A549 (cell line): ENCODE data around the gene CD99L2. TPM values are rescaled to one million over a fixed set of nuclear protein-coding genes. Genes with fewer than 3 reads are reported as not detected.

Experiments
- ATAC-seq, 2 experiments: fragments of 200-7000 bp in 1 of 2; fragments of >200 bp in 1 of 2; cut with Nextera tagmentation in 1 of 2; cut with Tn5 transposase in 1 of 2; 3 replicates each; pipeline versions ENCODE4 v1.8.0 to v1.9.1; 2018 to 2020; ENCODE audit warnings: mild to moderate bottlenecking in 1 of 2, moderate library complexity in 1 of 2
- CTCF ChIA-PET: fragments of 300-600 bp; sonication (Branson Sonifier 250); formaldehyde crosslinking; extraction: SDS; loops from one replicate; lab custom pipeline; 2021; ENCODE audit warnings: antibody characterized with exemption, inconsistent platforms; lab: Yijun Ruan, JAX
- POLR2A ChIA-PET: fragments of 350-600 bp; formaldehyde crosslinking; extraction: SDS; loops from one replicate; lab custom pipeline; 2021; ENCODE audit warnings: antibody characterized with exemption, inconsistent platforms; lab: Yijun Ruan, JAX
- DNase-seq, 2 experiments: peaks; one replicate each; pipeline versions ENCODE4 v3.0.0 to v3.0.0-alpha.2; 2011 to 2016; ENCODE audit warnings: low read depth in 1 of 2, low spot score in 1 of 2
- FAIRE-seq: peaks from 2 replicates; lab custom pipeline; 2011; peaks lifted over from hg19 to GRCh38; lab: Jason Lieb, UNC
- H3K27ac ChIP-seq, 2 experiments: fragments of >200 bp; sonication (Bioruptor Twin); formaldehyde crosslinking; 3 replicates each; pipeline ENCODE4 v1.5.1; 2016 to 2017
- H3K4me1 ChIP-seq: fragments of >200 bp; sonication (Bioruptor Twin); formaldehyde crosslinking; 3 replicates; pipeline ENCODE4 v1.6.1; 2016
- H3K4me2 ChIP-seq: fragments of >200 bp; sonication (Bioruptor Twin); formaldehyde crosslinking; 3 replicates; pipeline ENCODE4 v1.6.1; 2016
- H3K4me3 ChIP-seq: fragments of >200 bp; sonication (Bioruptor Twin); formaldehyde crosslinking; 3 replicates; pipeline ENCODE4 v1.5.1; 2016
- H3K9me3 ChIP-seq: fragments of >200 bp; sonication (Bioruptor Twin); formaldehyde crosslinking; 3 replicates; pipeline ENCODE4 v1.6.1; 2016
- CBX8 ChIP-seq: fragments of 200-600 bp; sonication (generic); IDR thresholded peaks from 2 replicates; pipeline ENCODE4 v1.6.1; 2016
- EHMT2 ChIP-seq: fragments of 200-600 bp; sonication (generic); IDR thresholded peaks from 2 replicates; pipeline ENCODE4 v1.6.1; 2016; ENCODE audit warnings: antibody characterized with exemption, low read depth, mild to moderate bottlenecking, moderate library complexity
- FOSL2 ChIP-seq, 2 experiments: fragments of 450-650 bp in 1 of 2; fragments of >200 bp in 1 of 2; sonication (Bioruptor Twin) in 1 of 2; formaldehyde crosslinking; IDR thresholded peaks; 2 replicates each; pipeline versions ENCODE4 v1.5.0 to v1.6.1; 2016 to 2020; ENCODE audit warnings: mild to moderate bottlenecking in 1 of 2, moderate library complexity in 1 of 2
- FOXS1 ChIP-seq: fragments of 250-450 bp; sonication (Bioruptor Pico); IDR thresholded peaks from 2 replicates; pipeline ENCODE4 v1.5.0; 2020; ENCODE audit warnings: mild to moderate bottlenecking, moderate library complexity
- HDAC2 ChIP-seq: fragments of 200-600 bp; sonication (generic); IDR thresholded peaks from 2 replicates; pipeline ENCODE4 v1.6.1; 2016
- HOXB13 ChIP-seq: fragments of 250-450 bp; sonication (Bioruptor Pico); IDR thresholded peaks from 2 replicates; pipeline ENCODE4 v1.5.0; 2020; ENCODE audit warnings: low read depth, mild to moderate bottlenecking, moderate library complexity
- NFE2L2 ChIP-seq: fragments of 150-350 bp; conservative IDR thresholded peaks from 2 replicates; pipeline ENCODE4 v1.6.1; 2014; ENCODE audit warnings: low read length
- NR3C1 ChIP-seq: fragments of >200 bp; sonication (Bioruptor Twin); formaldehyde crosslinking; IDR thresholded peaks from 3 replicates; pipeline ENCODE4 v1.6.1; 2017
- PHF8 ChIP-seq: fragments of 200-600 bp; sonication (generic); IDR thresholded peaks from 2 replicates; pipeline ENCODE4 v1.6.1; 2016; ENCODE audit warnings: low read depth, mild to moderate bottlenecking, antibody characterized with exemption, moderate library complexity, borderline replicate concordance
- POLR2AphosphoS2 ChIP-seq: conservative IDR thresholded peaks from 2 replicates; pipeline ENCODE4 v1.6.1; 2012; ENCODE audit warnings: low read length, improper control_type of control experiment, inconsistent platforms
- RAD21 ChIP-seq, 2 experiments: fragments of >200 bp in 1 of 2; sonication (Bioruptor Twin) in 1 of 2; formaldehyde crosslinking in 1 of 2; IDR thresholded peaks in 1 of 2; conservative IDR thresholded peaks in 1 of 2; 2 replicates in 1 of 2; 3 replicates in 1 of 2; pipeline ENCODE4 v1.6.1; 2012 to 2018; ENCODE audit warnings: inconsistent platforms in 1 of 2
- TP53 ChIP-seq: fragments of 250-450 bp; sonication (Bioruptor Pico); IDR thresholded peaks from 2 replicates; pipeline ENCODE4 v1.5.0; 2021; ENCODE audit warnings: mild to moderate bottlenecking, moderate library complexity
- ZSCAN20 ChIP-seq: fragments of 250-450 bp; sonication (Bioruptor Pico); IDR thresholded peaks from 2 replicates; pipeline ENCODE4 v1.8.0; 2022; ENCODE audit warnings: mild to moderate bottlenecking, moderate library complexity
- WGBS: methylation state at CpG from one replicate; pipeline ENCODE4 v1.1.6; 2017; ENCODE audit errors: missing lambda C conversion rate; 5-methylcytosine and 5-hydroxymethylcytosine counted together
- polyA plus RNA-seq, 4 experiments: library from polyadenylated mRNA; depleted of rRNA in 3 of 4; stranded (reverse); fragments of >200 nt; fragmentation: RNase III in 1 of 4; extraction: RNeasy Plus Mini Kit Qiagen cat#74134 plus additional on column Dnase treatment in 1 of 4; gene quantifications; 2 replicates in 3 of 4; 3 replicates in 1 of 4; pipeline ENCODE4 v1.2.3, GENCODE V29; 2011 to 2017
- TF ChIP-seq, protein P1 (sequence below): fragments of >200 bp; sonication (Bioruptor Twin); formaldehyde crosslinking; IDR thresholded peaks from 2 replicates; pipeline ENCODE4 v1.6.1; 2016
- TF ChIP-seq, protein P2 (sequence below): fragments of >200 bp; sonication (Bioruptor Twin); formaldehyde crosslinking; IDR thresholded peaks from 3 replicates; pipeline ENCODE4 v1.5.1; 2016

The CD99L2 gene
- polyA plus RNA-seq, 2 of the 4 experiments (the other 2 are of a cell fraction): 50.5 to 66.5 TPM

DNA sequence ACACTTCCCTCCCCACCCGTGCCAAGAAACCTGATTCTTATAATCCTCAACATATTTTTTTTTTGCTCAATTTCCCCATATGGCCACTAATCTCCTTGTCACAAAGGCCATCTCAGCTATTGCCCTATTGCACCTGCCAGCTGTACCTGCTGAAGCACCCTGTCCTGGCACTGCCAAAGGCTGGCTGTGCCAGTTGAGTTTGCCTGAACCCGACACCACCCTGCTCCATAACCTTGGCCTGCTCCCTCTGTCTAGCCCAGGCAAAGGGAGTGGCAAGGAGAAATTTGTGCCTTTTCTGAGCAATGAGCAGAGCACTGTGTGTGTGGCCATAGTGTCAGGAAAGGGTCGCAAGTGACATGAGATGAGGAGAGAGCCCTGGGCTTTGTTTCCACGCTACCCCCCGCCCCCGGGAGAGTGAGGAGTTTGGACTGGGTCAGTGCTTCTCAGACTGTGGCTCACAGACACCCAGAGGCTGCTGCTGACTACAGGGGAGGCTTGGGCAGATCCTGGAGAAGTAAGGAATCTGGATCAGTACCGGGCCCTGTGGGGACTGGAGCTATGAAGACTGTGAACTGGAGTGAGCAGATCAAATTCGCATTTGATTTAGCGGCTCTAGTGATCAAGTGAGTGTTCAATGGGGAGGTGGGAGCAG is 42.5 kb upstream of the CD99L2 start:
- peak in 1 of 2 experiments; percentile 19; a peak in 1 of 6 replicates for ATAC-seq
- no peaks in the 10 kb centered on the region for H3K9me3 ChIP-seq
- no peaks in the 10 kb centered on the region for H3K4me1 ChIP-seq
- ChIA-PET CTCF (no interaction called here), POLR2A (no interaction called here)
- H3K4me2 ChIP-seq: no peak overlapping the region
- DNase-seq: no peak
- no peak overlapping the region for H3K4me3 ChIP-seq
- H3K27ac ChIP-seq: no peak overlapping the region
- no peak for FAIRE-seq
- TF ChIP-seq NR3C1 (no peak), HDAC2 (no peak), FOXS1 (CRISPR knock-in tag) (no peak), POLR2AphosphoS2 (no peak), ZSCAN20 (no peak), NFE2L2 (no peak), PHF8 (no peak), CBX8 (no peak)
- TF ChIP-seq, protein P1, sequence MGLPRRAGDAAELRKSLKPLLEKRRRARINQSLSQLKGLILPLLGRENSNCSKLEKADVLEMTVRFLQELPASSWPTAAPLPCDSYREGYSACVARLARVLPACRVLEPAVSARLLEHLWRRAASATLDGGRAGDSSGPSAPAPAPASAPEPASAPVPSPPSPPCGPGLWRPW: no peak
- WGBS: 77% methylated on average over 9 of the region's 9 CpGs

DNA sequence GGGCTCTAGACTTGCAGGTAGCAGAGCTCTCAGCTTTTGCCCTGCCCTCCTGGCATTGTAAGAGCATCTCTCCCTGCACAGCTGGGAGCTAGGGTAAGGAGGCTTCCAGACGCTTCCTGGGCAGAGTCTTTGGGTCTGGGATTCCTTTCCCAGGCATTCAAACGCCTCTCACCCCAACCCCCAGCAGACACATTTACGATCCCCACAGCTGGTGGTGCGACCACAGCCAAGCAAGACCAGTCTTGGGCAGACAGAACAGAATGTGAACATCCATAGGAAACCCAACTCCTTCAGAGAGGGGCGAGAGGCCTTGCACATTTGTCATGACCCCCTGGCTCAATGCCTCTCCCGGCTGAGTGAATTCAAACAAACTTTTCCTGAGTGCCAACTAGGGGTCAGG is 38.1 kb upstream of the CD99L2 start:
- Histone ChIP-seq H3K4me1 (peaks cover 22% of the 10 kb centered on the region), H3K4me3 (no peak overlapping the region), H3K4me2 (no peak overlapping the region), H3K9me3 (no peaks in the 10 kb centered on the region), H3K27ac (peak overlapping the region in 1 of 2 experiments; percentile 26; a peak in 1 of 6 replicates)
- 82% methylated on average over 6 of the region's 6 CpGs for WGBS
- ChIA-PET POLR2A (no interaction called here), CTCF (interaction anchor here (0.9 to 1.7 kb wide), 3 partner anchors 9 to 169 kb away, joined by 3 to 6 read pairs (median 3); no protein-coding TSS in a partner anchor)
- TF ChIP-seq HOXB13 (CRISPR knock-in tag) (no peak), HDAC2 (no peak)
- TF ChIP-seq, protein P2, sequence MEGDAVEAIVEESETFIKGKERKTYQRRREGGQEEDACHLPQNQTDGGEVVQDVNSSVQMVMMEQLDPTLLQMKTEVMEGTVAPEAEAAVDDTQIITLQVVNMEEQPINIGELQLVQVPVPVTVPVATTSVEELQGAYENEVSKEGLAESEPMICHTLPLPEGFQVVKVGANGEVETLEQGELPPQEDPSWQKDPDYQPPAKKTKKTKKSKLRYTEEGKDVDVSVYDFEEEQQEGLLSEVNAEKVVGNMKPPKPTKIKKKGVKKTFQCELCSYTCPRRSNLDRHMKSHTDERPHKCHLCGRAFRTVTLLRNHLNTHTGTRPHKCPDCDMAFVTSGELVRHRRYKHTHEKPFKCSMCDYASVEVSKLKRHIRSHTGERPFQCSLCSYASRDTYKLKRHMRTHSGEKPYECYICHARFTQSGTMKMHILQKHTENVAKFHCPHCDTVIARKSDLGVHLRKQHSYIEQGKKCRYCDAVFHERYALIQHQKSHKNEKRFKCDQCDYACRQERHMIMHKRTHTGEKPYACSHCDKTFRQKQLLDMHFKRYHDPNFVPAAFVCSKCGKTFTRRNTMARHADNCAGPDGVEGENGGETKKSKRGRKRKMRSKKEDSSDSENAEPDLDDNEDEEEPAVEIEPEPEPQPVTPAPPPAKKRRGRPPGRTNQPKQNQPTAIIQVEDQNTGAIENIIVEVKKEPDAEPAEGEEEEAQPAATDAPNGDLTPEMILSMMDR: no peak
- no peak for FAIRE-seq
- no peak for DNase-seq
- no peak for ATAC-seq

DNA sequence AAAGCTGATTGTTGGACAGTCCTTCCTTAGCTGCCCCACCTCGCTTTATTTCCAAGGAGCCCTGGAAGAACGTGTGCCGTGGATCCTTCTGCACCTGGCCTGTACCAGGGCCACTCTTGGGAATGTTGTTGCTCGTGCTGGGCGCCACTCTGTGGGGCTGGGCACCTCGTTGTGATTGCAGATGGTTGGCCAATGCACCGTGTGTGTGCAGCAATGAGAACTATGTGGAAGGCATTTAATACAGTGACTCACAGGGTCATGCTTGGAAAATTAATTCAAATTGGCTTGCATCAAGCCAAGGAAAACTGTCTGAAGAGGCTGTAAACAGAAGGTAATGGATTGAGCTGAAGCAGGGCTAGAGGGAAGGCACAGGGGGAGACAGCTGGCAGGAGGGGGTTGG is 37.0 kb upstream of the CD99L2 start:
- Histone ChIP-seq H3K4me1 (peaks cover 22% of the 10 kb centered on the region), H3K27ac (peak overlapping the region; percentile 30 to 80; a peak in 5 of 6 replicates), H3K4me2 (0 out of 3 replicates have a peak overlapping the region, but pooled peaks have one; percentile 9), H3K4me3 (no peak overlapping the region), H3K9me3 (no peaks in the 10 kb centered on the region)
- FAIRE-seq (no peak), ATAC-seq (peak; percentile 72 to 83), DNase-seq (peak in 1 of 2 experiments; percentile 9)
- CTCF ChIA-PET: interaction anchor here (0.9 to 1.7 kb wide), 4 partner anchors 11 to 168 kb away, joined by 3 to 6 read pairs (median 3); no protein-coding TSS in a partner anchor
- TF ChIP-seq FOSL2 (IDR thresholded peaks at IDR 0.05) (no peak), FOSL2 (CRISPR knock-in tag; IDR thresholded peaks at IDR 0.05) (0 out of 2 replicates have a peak, but pooled peaks have one; percentile 28), EHMT2 (no peak)
- 48% methylated on average over 7 of the region's 7 CpGs for WGBS
- POLR2A ChIA-PET: no interaction called here

DNA sequence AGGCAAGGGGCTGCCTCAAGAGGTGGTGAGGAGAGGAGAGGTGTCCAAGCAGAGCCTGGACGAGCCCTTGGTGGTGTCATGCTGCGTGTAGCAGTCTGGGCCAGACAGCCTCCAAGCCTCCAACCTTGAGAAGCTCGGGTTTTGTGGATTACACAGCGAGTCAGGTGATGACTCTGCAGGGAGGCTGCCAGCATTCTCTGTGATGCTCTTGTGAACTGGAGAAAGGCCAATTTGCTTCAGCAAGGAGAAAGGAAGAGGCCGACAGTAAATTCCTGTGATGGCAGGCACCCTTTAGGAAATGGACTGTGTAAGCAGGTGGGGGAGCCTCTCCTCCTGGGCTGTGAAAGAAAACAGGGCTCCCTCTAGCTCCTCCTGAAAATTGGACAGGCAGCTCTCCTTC is 36.0 kb upstream of the CD99L2 start:
- TF ChIP-seq TP53: no peak
- TF ChIP-seq RAD21 (conservative IDR thresholded peaks at IDR 0.05 in 1 of 2, IDR thresholded peaks at IDR 0.05 in 1 of 2): no peak
- TF ChIP-seq FOXS1 (CRISPR knock-in tag): no peak
- ATAC-seq: peak; percentile 84 to 86
- H3K9me3 ChIP-seq: no peaks in the 10 kb centered on the region
- ChIA-PET POLR2A (no interaction called here), CTCF (interaction anchor here (1.0 to 1.2 kb wide), 3 partner anchors 12 to 162 kb away, joined by 3 read pairs; no protein-coding TSS in a partner anchor)
- H3K4me1 ChIP-seq: peaks cover 22% of the 10 kb centered on the region
- peak overlapping the region; percentile 68 to 80 for H3K27ac ChIP-seq
- H3K4me2 ChIP-seq: peak overlapping the region; percentile 44
- H3K4me3 ChIP-seq: no peak overlapping the region
- FAIRE-seq: peak; percentile 28
- WGBS: 8% methylated on average over 5 of the region's 5 CpGs
- peak; percentile 18 to 50 for DNase-seq
